ENCODE results near the gene NPW. TPM values are rescaled to one million over a fixed set of nuclear protein-coding genes. Genes with fewer than 3 reads are reported as not detected.

NPW gene
- total and polyA plus RNA-seq, 11 donors, result 0.19 to 0.69 TPM; not detected in 9

GRCh38 chr16:2024032-2024420 lies 4.4 kb downstream of the NPW start:
- DNase-seq (no peak), ATAC-seq (no peak)
- Histone ChIP-seq H3K9me3 (no peaks in the 10 kb centered on the region), H3K36me3 (peaks cover 0 to 3% (median 0%) of the 10 kb centered on the region in 9 donors), H3K4me1 (peaks cover 0 to 73% (median 53%) of the 10 kb centered on the region in 12 donors), H3K27me3 (peaks cover 10 to 45% (median 28%) of the 10 kb centered on the region in 9 donors), H3K27ac (peak overlapping the region; percentile 39 to 97 (median 82)), H3K4me3 (peak overlapping the region in 9 of 12 donors; percentile 28 to 47 (median 42))
- intact Hi-C loops (cut with DNase I), result loop anchor here in 4 of 10 donors (2.0 to 10.0 kb wide), 5 partner anchors 23 to 128 kb away; partner anchors contain the start of genes NTHL1 (in 1 of the 4) and TSC2 (in 1 of the 4)
- TF ChIP-seq CTCF (IDR thresholded peaks at IDR 0.05) (no peak), POLR2A (IDR thresholded peaks at IDR 0.05) (no peak)
- WGBS, 4 donors, result 72 to 83% (median 81%) methylated on average over 12 of the region's 12 CpGs

- intact Hi-C loops (cut with DNase I), result loop anchor here in 3 of 10 donors (2.0 to 10.0 kb wide), 2 partner anchors 22 to 60 kb away; partner anchors contain the start of genes NTHL1 (in 1 of the 3) and TSC2 (in 1 of the 3)
- peaks cover 0 to 9% (median 6%) of the 10 kb centered on the region in 9 donors for H3K36me3 ChIP-seq
- no peak for ATAC-seq
- H3K27me3 ChIP-seq, result peaks cover 6 to 33% (median 16%) of the 10 kb centered on the region in 9 donors
- H3K27ac ChIP-seq, result peak overlapping the region in 7 of 12 donors; percentile 33 to 97 (median 91)
- peaks cover 0 to 75% (median 46%) of the 10 kb centered on the region in 12 donors for H3K4me1 ChIP-seq
- 91 to 95% (median 93%) methylated on average over 11 to 14 of the region's 14 CpGs for WGBS, 4 donors
- H3K4me3 ChIP-seq, result peak overlapping the region in 3 of 12 donors; percentile 57 to 98 (median 90)
- no peak for TF ChIP-seq POLR2A (IDR thresholded peaks at IDR 0.05)
- TF ChIP-seq CTCF (IDR thresholded peaks at IDR 0.05), result no peak
- no peaks in the 10 kb centered on the region for H3K9me3 ChIP-seq
- no peak for DNase-seq
These were observed 5.7 kb downstream of the NPW start for GRCh38 chr16:2025251-2025650.

GRCh38 chr16:2025878-2026460 lies 6.4 kb downstream of the NPW start:
- ATAC-seq, result no peak

More at GRCh38 chr16:2025878-2026460, 6.4 kb downstream of the NPW start:
- peaks cover 0 to 14% (median 6%) of the 10 kb centered on the region in 9 donors for H3K36me3 ChIP-seq
- H3K27me3 ChIP-seq, result peaks cover 0 to 28% (median 9%) of the 10 kb centered on the region in 9 donors
- H3K27ac ChIP-seq, result peak overlapping the region; percentile 62 to 97 (median 88)
- WGBS, 4 donors, result 66 to 76% (median 66%) methylated on average over 16 of the region's 16 CpGs
- DNase-seq, result peak in 2 of 5 donors; percentile 30 to 43
- no peak for TF ChIP-seq CTCF (IDR thresholded peaks at IDR 0.05)
- peak overlapping the region in 11 of 12 donors; percentile 42 to 98 (median 89) for H3K4me3 ChIP-seq
- no peaks in the 10 kb centered on the region for H3K9me3 ChIP-seq
- H3K4me1 ChIP-seq, result peaks cover 0 to 72% (median 40%) of the 10 kb centered on the region in 12 donors
- intact Hi-C loops (cut with DNase I), result loop anchor here in 3 of 10 donors (2.0 to 10.0 kb wide), 2 partner anchors 21 to 59 kb away; partner anchors contain the start of genes NTHL1 (in 2 of the 3) and TSC2 (in 2 of the 3)

Measured in heart left ventricle (tissue), 16 donors.